GM21515 (cell line): ENCODE results near the gene CAB39.

Experiments
- ATAC-seq: cut with Tn5 transposase; IDR thresholded peaks from one replicate; pipeline ENCODE4 v1.9.1; 2021; ENCODE audit not compliant: unreplicated experiment

Gene CAB39

DNA sequence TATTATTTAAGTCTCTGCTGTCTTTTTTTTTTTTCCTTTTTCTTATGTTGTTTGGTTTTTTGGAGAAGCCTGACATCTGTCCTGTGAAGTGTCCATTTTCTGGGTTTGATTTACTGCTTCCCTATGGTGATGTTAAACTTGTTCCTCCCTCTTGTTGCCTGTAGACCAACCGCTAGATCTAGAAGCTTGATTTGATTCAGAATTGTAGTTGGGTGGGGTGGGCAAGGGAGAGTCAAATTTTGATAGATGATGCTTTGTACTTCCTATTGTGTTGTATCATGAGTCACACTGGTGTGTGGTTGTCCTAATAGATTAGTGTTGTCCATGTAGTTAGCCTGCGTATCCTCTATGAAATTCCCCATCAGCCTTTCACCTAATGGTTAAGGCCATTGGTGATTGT, 35.4 kb downstream of the CAB39 start:
- no peak for ATAC-seq

DNA sequence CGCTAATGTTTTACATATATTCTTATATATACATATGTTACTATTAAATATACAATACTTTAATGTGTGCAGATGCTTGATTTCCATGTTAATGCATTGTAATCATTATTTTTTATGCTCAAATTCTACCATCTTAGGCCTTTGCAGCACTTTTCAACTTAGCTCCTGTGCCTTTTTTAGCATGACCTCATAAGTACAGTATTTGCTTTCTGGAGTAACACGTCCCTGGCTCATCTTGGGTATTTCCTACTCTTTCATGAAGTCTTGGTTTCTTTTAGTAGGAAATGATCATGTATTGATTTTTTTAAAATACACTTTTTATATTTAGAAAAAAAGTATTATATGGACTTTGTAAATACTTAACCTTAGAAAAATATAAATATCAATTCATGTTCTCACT, 36.5 kb downstream of the CAB39 start:
- ATAC-seq: no peak

DNA sequence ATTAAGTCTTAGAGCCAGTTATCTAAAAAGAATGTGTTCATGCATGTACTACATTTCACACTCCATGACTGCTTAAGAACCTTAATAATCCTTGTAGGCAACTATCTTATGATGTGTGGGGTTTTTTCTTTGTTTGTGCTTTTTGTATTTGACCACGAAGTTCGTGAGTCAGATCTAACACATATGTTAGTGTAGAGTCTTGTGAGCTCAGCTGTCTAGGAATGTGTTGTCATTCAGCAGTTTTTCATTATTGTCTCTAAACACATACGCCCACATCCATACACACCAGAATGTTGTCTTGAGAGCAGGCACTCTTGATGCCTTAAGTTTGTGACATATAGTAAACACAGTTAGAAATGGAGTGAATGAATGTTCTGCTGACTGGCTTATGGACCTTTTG, 38.4 kb downstream of the CAB39 start:
- peak; percentile 51 for ATAC-seq

DNA sequence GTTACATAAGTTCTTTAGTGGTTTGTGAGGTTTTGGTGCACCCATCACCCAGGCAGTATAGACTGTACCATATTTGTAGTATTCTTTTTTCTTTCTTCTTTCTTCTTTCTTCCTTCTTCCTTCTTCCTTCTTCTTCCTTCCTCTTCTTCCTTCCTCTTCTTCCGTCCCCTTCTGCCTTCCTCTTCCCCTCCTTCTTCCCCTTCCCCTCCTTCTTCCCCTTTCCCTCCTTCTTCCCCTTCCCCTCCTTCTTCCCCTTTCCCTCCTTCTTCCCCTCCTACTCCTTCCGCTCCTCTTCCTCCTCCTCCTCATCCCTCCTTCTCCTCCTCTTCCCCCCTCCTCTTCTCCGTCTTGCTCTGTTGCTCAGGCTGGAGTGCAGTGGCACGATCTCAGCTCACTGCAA, 41.6 kb downstream of the CAB39 start:
- ATAC-seq: no peak

DNA sequence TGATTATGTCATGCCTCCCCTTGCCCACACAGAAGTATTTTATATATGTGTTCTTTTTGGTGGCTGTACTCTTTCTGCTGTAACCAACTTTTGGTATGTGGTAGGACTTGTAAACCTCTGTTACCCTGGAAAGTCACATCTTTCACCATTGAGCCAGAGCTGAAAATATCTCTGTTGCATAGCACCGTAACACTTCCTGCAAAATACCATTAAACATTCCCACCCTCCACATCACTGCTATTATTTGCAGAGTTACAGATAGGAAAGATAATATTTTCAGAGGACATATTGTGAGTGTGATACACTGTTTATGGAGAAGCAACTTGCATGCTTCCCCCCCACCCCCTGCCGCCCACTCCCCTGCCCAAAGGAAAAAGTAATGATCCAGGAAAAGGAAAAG, 44.8 kb downstream of the CAB39 start:
- ATAC-seq: no peak

DNA sequence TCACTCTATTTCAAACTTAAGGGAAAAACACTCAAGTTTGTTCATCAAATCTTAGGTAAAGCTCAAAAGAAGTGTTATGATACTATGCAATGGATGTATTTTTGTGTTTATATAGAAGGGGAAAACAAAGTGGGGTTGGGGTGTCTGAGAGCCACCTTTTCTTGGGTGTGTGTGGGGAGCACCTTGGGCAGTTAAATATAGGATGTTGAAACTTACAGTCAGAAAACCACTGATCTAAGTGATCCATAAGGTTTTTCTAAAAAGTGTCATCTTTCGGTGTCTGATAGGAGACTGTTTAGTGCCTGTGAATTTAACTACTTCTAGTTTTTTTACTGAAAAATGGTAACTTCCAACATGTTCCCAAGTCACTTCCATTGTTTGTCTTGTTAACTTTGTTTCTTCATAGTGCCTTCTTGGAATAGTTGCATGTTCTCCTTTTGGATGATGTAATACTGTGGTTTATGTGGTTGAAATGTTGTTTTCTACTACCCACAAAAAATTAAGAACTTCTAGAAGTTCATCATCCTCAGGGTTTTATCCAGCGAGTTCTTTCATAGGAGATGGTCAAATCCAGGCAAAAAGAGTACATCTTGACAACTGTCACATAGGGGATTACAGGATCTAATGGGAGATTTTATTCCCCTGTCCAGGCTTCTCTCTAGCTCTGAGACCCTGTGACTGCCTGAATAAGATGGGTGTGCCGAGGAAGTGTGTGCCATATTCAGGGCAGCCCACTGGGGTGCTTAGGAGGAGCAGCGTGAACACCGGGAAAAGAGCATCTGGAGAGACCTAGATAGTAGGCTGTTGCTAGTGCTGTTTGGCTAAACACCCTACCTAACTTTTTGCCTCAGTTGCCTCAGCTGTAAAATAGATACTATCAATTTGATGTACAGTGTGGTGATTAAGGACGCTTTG, 46.2 kb downstream of the CAB39 start:
- no peak for ATAC-seq

DNA sequence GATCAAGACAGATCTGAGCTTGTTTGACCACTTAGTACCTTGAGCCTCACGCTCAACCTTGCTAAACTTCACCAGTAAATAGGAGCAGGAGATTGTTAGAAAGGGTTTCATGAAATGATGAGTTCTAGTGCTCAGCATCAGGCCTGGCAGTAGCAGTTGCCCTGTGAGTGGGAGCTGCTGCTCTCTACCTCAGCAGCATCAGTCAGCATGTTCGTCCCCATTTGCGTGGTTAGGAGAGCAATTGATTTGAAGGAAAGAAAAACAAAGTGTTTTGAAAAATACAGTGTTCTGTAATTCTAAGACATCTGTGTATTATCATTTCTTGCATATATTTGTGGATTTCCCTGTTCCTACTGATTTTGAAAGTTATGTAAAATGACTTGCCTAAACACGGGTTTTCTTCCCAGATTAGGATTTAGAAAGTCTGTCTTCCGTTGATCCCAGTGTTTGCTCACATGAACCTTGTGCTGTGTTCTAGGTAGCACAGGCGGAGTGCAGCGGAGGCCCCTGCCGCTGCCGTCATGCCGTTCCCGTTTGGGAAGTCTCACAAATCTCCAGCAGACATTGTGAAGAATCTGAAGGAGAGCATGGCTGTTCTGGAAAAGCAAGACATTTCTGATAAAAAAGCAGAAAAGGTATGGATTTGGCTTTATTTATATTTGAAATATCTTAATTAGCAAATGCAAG, 47.0 kb downstream of the CAB39 start:
- no peak for ATAC-seq

DNA sequence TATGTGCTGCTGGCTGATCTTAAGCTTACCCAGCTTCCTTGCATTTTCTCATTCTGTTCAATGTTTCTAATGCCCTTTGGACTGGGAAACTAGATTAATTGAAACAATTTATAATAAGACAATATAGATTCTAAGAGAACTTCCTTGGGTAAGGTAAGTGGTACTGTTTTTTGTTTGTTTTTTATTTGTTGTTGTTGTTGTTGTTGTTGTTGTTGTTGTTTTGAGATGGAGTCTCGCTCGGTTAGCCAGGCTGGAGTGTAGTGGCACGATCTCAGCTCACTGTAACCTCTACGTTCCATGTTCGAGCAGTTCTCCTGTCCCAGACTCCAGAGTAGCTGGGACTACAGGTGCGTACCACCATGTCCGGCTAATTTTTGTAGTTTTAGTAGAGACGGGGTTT, 49.1 kb downstream of the CAB39 start:
- ATAC-seq: no peak

DNA sequence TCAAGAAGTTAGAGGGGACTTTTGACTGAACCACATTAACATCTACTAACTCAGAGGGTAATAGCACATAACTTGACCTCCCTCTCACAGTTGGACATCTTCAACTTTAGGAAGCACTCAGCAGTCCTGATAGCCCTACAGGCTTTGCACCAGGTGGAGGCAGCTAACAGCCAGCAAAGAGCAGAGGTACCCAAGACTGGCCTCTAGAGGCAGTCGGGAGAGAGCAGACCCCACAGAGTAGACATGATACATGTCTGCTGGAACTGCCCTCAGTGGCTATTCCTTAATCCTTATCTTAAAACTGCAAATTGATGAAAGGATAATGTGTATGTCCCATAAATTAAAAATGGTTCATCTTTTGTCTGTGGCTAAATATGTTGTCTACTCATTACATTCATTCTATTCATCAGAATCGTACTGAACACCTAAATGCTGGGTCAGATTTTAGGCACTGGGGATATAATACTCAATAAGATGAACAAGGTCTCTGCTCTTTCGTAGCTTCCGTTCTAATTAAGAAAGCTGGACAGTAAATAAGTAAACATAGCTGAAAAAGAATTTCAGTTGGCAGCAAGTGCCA, 49.8 kb downstream of the CAB39 start:
- ATAC-seq: peak; percentile 61

DNA sequence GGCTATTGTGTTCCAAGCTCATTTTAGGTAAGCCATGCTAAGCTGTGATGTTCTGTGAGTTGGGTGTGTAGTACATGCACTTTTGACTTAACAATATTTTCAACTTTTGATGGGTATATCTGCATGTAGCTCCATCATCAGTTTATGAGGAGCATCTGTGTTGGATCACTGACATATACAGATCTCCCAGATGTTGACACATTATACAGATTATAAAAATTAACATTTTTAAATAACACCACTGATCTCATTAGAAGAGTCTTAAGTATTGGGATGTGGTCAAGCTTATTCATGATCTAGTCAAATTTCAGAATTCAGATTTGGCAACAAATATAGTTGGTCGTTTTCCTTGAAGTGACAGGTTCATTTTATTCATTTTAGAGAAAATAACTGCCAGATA, 51.7 kb downstream of the CAB39 start:
- no peak for ATAC-seq

DNA sequence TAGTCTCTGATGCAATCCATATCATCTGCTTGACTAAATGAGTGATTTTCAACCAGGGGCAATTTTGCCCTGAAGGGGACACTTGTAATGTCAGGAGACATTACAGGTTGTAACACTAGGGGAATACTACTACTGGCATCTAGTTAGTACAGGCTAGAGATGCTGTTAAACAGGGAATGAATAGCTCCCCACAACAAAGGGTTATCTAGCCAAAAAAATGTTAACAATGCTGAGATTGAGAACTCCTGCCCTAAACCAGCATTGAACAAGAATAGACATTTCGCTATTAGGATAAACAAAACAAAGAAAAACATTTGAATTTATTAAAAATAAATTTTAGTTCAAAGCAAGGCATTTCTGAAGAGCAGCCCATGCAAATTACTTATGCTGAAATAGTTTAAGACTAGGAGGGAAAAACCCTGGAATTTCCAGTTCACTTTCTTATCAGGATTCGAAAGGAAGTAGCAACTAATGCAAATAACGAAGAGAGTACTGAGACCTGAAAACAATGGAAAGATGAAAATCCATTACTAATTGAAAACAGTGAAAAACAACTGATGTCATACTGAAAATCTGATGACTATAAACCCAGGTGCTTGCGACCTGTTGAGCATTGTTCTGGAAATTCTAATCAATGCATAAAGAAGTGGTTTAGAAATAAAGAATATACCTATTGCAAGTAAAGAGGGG, 53.1 kb downstream of the CAB39 start:
- no peak for ATAC-seq

DNA sequence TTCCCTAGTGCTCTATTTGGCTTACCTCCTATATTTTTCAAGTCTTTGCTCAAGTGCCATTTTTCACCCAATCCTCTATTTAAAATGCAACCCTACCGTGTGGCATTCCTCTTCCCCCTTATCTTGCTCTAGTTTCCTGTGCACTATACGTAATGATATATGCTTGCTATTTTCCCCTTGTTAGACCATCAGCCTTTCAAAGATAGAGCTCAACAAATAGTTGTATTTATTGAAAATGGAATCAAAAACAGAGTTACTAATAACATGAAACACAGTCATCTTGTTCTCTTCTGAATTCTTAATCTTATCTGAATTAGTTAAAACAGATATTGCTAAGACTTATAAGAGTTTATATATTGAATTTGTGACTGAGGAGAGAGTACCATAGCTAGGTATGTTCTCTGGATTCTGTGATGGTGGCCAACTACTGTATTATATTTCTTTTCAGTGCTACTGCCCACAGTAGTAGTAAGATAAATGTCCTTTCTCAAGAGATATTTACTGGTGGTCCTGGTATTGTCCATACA, 55.3 kb downstream of the CAB39 start:
- ATAC-seq: no peak

DNA sequence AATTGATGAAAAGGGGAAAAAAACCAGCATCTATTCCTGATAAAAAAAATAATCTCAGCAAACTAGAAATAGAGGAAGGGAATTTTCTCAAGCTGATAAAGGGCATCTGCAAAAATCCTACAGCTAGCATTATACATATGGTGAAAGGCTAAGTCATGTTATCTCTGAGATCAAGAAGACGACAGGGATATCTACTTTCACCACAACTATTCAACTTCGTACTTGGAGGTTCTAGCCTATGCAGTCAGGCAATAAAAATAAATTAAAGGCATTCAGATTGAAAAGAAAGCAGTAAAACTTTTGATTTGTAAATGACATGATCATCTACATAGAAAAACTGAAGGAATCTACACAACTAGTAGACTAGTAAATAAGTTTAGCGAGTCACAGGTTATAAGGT, 58.2 kb downstream of the CAB39 start:
- ATAC-seq: no peak

DNA sequence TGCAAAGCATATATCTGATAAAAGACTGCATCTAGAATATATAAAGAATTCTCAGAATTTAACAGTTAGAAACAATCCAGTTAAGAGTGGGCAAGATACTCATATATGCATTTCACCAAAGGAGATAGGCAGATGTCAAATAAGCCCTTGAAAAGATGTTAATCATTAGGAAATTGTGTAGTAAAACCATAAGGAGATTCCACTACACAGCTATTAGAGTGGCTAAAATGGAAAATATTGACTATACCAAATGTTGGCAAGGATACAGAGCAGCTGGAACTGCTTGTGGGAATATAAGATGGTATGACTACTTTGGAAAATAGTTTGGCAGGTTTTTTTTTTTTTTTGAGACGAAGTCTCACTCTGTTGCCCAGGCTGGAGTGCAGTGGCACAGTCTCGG, 59.5 kb downstream of the CAB39 start:
- no peak for ATAC-seq

DNA sequence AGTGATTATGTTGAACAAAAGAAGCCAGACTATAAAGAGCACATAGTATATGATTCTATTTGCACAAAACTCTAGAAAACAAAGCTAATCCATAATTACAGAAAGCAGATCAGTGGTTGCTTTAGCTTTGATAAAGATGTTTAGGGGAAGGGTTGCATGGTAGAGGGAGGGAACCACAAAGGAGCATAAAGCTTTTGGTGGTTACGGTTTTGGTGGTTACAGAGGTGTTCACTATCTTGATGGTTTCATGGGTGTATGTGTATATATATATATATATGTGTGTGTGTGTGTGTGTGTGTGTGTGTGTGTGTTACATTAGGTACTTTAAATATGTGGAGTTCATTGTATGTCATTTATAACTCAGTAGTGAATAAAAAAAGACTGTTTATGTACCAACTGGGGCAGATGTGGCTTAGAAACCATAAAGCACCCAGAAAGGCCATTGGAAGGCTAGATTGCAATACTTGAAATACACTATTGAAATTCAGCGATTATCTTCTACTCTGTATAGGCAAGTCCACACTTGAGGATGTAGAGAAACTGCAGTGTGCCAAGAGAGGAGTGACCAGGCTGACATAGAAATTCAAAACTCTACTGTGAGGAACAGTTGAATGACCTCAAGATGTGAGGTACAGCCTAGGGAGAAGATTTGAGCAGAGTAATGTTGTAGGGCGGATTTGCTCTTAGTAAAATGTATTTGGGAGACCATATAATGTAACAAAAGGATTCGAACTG, 60.6 kb downstream of the CAB39 start:
- no peak for ATAC-seq

DNA sequence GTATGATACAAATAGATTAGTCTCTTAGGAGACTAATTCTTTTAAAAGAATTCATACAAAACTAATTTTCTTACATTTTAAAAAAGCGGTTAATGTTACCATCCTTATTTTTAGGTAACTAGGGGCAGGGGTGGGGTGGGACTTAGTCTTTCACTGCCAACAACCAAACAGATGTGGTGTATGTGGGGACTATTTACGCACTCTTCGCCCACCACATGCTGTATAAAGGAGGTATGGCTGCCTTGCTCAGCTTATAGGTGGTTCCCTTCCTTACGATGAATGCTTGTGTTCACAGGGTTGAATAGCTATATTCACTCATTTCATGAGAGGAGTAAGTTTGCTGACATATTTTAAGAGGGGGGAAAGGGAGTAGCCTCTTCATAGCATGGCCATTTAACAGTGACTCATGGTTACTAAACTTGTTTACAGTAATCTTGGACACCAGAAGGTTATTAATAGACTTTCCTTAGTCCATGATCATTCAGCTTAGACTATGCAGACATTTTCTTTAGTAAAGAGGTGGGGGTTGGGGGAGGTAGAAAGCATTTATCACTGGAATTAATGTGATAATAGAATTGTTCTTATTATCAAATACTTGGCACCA, 61.8 kb downstream of the CAB39 start:
- ATAC-seq: no peak

DNA sequence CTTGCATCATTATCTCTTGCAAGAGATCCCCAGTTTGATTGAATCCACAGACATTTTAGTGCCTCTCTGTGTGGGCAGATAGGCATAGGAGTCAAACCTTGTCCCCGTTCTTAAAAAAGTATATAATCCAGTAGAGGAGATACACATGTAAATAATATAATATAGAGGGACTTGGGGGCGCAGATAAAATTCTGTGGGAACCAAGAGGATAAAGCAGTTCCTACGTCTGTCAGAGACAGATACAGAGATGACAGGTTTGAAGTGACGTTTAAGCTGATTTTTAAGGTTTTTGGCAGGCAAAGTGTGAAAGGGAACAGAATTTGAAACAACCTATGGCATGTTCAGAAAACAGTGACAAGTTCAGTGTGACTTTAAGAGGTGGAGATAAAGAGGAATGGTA, 63.1 kb downstream of the CAB39 start:
- ATAC-seq: no peak

DNA sequence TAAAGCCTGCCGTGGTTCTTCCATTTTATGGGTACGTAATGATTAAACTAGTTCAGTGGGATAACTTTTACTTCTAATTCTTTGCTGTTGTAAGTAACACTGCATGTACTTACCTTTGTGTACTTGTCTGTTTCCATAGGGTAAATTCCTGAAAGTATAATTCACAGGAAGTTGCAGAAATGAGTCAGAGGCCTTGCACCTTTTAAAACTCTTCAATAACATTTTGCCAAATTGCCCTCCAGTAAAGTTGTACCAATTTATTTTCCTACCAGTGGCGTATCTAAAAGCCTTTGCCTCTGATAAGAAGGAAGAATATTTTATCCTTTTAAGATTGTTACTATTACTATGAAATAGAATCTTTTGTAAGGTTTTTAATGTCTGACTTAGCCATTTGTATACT, 65.1 kb downstream of the CAB39 start:
- no peak for ATAC-seq

DNA sequence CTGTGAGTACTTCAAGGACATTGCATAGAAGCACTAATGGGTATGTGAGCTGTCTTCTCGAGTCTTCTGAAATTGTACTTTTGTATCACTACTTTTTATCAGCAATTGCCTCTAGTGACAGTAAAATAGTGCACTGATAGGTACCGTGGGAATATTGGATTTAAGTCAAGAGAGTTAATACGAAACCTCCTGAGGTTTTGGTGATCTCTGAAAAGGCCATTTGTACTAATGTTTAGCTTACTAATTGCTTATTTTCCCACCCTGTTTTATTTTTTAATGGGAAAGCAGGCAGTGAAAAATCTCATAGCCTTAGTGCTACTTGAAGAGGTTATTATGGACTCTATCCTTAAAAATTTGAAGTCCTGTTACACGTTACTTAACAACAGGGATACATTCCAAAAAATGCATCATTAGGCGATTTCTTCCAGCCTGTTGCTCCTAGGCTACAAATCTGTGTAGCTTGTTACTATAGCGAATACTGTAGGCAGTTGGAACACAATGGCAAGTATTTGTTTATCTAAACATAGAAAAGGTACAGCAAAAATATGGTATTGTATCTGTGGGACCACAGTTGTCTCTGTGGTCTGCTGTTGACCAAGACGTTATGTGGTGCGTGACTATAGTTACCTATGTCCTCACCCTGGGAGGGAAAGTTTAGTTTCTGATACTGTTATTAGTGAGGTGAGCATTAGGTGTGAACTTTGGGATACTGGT, 65.9 kb downstream of the CAB39 start:
- no peak for ATAC-seq

DNA sequence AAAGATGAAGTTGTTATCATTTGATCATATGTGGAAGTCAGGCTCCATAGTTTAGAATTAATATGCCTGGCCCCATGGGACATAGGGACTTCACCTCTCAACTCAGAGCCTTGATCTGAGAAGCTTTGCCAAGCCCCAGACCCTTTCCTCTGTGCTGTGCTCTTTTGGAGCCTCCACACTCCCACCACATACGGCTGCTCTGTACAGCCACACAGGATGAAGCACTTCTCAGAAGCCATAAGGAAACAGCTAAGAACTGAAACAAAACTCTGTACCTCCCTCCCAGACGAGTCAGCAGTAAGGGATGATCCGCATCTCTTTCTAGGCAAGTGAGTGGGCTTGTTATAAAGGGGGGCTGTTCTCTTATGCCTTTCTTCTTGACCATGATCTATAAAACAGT, 66.5 kb downstream of the CAB39 start:
- ATAC-seq: no peak
